RKO (cell line): ENCODE measurements around the gene CCDC54.
A peak's percentile ranks its signal among the peaks of the same experiment; 100 is the strongest.
"Not testable (repeated sequence)": the region's sequence is repeated elsewhere in the genome, so short reads cannot be mapped to it uniquely, and the experiment has no call there.

Source experiments
- DNase-seq: peaks from one replicate; pipeline ENCODE4 v3.0.0-alpha.2; 2016; ENCODE audit warnings: low spot score

Gene CCDC54

GRCh38 chr3:107377151-107377550, at the start of gene CCDC54:
TSS of gene CCDC54 (plus strand) at chr3:107377439. CDS start at chr3:107377588, 149 bp downstream.
- no peak for DNase-seq

DNA sequence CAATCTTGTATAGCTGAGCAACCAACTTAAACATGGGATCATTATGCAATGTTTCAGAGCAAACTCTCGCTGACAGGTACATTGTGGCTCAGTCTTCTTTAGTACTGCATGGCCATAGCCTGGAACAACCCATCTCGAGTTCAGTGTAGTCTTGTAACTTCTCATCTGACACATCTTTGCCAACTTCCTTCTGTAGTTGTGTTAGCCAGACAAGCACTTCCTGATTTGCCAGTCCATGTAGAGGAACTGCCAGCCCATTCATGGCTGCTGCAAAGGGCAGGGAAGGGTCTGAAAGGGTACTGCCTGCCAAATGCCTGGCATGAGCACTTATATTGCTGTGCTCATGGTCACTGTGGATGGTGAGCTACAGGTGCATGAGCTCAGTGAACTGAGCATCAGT, 49.2 kb upstream of the CCDC54 start:
- DNase-seq: no peak

GRCh38 chr3:107329088-107329487, 48.2 kb upstream of the CCDC54 start:
- no peak for DNase-seq

- DNase-seq: not testable (repeated sequence)
Measured at GRCh38 chr3:107339690-107340089, 37.5 kb upstream of the CCDC54 start.

- DNase-seq: no peak
Measured at GRCh38 chr3:107344722-107345121, 32.5 kb upstream of the CCDC54 start.

- no peak for DNase-seq
Measured at GRCh38 chr3:107345822-107346405, 31.3 kb upstream of the CCDC54 start.

- no peak for DNase-seq
Measured at GRCh38 chr3:107346564-107346963, 30.7 kb upstream of the CCDC54 start.

DNA sequence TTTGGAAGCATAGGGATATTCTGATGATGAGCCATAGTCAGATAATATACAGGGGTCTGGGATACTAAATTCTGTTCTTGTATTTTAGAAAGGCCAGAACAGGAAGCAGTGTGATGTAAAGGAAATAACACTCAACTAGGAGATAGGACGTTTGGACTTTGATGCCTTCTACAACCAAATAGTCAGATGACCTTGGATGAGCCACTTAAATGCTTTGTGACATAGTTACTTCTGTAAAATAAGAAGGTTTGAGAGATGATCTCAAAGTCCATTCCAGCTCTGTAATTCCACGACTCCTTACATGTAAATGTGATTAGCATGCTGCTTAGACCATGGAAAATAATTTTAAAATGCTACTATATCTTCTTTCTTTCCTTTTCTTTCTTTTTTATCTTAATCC, 29.5 kb upstream of the CCDC54 start:
- DNase-seq: no peak

DNA sequence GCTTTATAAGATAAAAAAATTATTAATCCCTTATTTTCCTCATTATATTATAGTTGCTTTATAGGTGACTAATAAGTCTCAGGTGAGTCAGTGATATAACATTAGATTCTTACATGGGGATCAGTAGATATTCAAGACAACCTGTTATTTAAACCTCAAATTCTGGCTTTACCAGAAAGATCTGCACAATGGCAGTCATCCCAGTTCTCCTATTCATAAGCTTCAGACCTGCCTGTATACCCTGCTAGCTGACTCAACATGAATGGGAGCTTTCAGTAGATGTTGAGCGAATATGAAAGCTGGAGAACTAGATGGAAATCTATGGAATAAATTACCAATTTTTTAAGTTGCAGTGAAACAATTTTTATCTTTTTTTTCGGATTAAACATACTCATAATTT, 20.5 kb upstream of the CCDC54 start:
- DNase-seq: no peak

DNA sequence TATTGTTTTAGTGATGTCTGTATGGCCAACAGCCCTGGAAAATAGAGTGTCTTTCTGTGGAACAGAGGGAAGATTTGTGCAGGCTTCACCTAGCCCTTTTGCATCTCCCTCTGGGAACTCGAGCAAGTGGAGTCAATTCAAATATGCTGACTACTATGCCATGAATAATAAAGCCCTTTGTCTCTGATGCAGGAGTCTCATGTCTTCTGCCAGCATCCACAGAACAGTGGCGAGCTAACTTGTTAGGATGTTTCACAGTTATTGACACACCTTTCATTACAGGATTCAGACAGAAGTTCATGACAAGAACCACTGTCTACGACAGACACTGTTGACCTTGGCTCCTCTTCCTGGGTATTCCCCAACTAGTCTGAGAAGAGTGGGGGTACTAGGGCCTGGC, 15.6 kb upstream of the CCDC54 start:
- no peak for DNase-seq

GRCh38 chr3:107365051-107365450, 12.2 kb upstream of the CCDC54 start:
- no peak for DNase-seq

- no peak for DNase-seq
Measured at GRCh38 chr3:107366766-107367165, 10.5 kb upstream of the CCDC54 start.

- peak; percentile 72 for DNase-seq
Measured at GRCh38 chr3:107367353-107367752, 9.9 kb upstream of the CCDC54 start.

DNA sequence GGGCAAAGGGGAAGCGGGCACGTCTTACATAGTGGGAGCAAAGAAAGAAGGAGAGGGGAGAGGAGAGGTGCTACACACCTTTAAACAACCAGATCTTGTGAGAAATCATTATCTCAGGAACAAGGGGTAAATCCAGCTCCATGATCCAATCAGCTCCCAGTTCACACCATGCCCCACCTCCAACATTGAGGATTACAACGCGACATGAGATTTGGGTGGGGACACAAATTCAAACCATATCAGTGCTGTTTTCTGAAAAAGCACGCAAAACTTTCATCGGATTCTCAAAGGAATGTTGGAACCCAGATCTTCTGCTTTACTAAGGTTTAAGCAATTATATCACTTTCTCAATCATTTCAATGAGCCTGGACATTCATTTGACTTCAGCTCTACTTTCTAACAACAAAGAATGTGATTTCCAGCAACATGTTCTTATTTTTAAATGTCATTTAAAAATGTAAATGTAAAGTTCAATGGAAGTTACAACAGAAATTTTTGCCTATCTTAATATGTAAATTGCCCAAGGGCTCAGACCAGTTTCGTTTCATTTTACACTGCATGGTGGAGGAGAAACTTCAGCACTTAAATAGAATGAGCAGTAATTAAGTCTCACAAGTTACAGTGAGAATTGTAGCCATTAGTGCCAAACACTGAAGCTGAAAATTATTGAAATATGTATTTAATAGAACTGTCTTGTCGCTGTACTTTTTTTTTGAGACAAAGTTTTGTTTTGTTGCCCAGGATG, 8.4 kb upstream of the CCDC54 start:
- no peak for DNase-seq

- DNase-seq: no peak
Measured at GRCh38 chr3:107369791-107370190, 7.4 kb upstream of the CCDC54 start.

DNA sequence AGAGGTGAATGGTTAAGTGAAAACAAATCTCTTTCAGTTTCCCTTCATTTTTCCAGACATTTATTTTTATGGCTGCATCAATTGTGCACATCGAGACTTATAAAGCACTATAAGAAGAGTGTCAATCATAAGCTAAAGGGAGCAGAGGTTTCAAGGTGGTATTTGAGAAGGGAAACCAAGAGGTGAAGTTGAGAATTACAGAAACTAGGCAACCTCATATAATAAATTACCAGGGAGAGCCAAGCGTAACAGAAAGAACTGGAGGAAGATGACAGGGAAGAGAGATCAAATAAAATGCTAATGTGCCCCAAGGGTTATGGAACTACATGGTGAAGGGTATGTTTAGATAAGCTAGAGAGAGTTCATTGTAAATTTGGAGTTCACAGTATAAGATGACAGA, 6.3 kb upstream of the CCDC54 start:
- no peak for DNase-seq

- DNase-seq: no peak
Measured at GRCh38 chr3:107372506-107372905, 4.7 kb upstream of the CCDC54 start.

DNA sequence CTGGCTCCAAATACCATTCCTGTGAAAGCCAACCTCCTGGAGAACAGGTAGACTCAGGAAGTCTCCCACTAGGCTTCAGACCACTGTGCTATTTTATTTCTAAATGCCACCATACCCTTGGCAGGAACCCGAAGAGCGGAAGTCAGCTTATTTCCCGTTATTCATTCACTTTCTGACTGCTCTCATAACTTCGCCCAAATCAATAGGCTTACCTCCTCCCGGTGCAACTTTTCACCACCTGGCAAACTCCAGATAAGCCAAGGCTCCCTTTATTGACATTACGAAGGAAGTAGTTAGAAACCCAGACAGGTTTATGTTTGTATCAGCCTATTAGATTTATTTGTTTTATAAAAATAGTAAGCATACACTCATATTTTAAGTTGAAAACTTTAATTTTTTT, 3.3 kb upstream of the CCDC54 start:
- DNase-seq: no peak

- DNase-seq: no peak
Measured at GRCh38 chr3:107375682-107376081, 1.6 kb upstream of the CCDC54 start.

- DNase-seq: no peak
Measured at GRCh38 chr3:107382631-107383030, 5.4 kb downstream of the CCDC54 start.

- DNase-seq: no peak
Measured at GRCh38 chr3:107384428-107384827, 7.2 kb downstream of the CCDC54 start.

- no peak for DNase-seq
Measured at GRCh38 chr3:107384907-107385306, 7.7 kb downstream of the CCDC54 start.

DNA sequence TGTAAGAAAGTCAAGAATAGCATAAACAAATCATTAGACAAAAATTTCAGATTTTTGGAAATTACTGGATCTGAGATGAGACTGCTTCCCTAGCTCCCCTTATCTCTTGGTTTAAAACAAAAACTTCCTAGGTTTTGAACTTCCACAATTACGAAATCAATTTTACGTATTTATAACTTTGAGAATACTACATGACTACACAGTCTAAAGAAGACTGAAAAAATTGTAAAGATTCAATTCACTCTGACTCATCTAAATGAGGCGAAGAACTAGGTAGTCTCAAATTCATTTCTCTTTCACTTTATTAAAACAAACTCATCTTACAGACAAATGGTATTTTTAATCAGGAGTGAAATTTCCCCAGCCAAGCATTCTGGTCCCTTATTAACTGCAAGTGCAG, 10.3 kb downstream of the CCDC54 start:
- DNase-seq: no peak

DNA sequence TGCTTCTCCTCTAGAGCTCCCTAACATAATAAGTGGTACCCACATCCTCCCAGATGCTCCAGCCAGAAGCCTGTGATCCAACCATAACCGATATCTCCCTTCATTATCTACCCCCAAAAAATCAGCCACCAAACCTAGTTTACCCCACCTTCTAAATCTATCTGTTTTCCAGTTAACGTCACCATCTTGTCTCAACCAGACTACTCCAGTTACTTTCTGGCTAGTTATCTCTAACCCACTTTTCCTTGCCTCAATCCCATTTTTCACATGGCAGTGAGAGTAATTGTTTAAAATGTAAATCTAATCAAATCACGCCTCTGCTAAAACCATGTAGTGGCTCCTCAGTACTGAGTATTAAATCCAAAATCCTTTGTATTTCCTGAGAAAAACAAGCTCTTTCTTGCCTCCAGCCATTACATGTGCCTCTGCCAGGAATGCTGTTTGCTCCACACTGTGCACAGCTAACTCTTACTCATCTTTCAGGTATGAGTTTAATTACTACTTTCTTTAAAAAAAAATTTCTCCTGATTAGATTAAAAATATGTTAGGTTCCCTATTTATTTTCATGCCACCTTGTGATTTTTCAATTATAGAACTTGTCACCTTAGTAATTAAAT, 15.4 kb downstream of the CCDC54 start:
- DNase-seq: no peak
